K562 (cell line): ENCODE results near the gene ANO7.

Experiments used
- FOXA1 ChIP-seq: fragments of 450-650 bp; IDR thresholded peaks from 2 replicates; pipeline ENCODE4 v1.6.1; 2016; ENCODE audit warnings: mild to moderate bottlenecking, borderline replicate concordance
- TF ChIP-seq, protein P1 (sequence below), 3 experiments: IDR thresholded peaks in 2 of 3; conservative IDR thresholded peaks in 1 of 3; 2 replicates each; pipeline ENCODE4 v1.5.1; 2011 to 2012; ENCODE audit warnings: low read length in 3 of 3, mild to moderate bottlenecking in 3 of 3, control low read depth in 2 of 3, improper control_type of control experiment in 1 of 3, inconsistent platforms in 1 of 3, low read depth in 1 of 3, mixed read lengths in 1 of 3, moderate library complexity in 1 of 3; ENCODE audit not compliant: insufficient read depth in 2 of 3
- TF ChIP-seq, protein P2 (sequence below): fragments of 450-650 bp; formaldehyde crosslinking; IDR thresholded peaks from 2 replicates; pipeline ENCODE4 v1.4.0; 2022; ENCODE audit warnings: missing genetic modification characterization

DNA sequence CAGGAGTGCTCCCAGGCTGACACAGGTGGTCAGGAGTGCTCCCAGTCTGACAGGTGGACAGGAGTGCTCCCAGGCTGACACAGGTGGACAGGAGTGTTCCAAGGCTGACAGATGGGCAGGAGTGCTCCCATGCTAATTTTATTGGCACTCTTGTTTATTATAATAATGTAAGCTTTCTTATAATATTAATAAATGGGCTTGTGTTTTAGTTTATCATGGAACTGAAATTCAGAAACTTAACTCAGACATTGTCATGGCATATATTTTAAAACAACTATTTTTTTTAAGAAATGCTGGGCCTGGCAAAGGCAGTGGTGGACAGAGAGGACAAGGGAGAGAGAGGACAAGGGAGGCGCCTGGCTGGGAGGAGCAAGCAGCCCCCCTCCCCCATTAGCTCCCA is 18.7 kb downstream of the ANO7 start:
- TF ChIP-seq FOXA1 = no peak
- TF ChIP-seq, protein P1, sequence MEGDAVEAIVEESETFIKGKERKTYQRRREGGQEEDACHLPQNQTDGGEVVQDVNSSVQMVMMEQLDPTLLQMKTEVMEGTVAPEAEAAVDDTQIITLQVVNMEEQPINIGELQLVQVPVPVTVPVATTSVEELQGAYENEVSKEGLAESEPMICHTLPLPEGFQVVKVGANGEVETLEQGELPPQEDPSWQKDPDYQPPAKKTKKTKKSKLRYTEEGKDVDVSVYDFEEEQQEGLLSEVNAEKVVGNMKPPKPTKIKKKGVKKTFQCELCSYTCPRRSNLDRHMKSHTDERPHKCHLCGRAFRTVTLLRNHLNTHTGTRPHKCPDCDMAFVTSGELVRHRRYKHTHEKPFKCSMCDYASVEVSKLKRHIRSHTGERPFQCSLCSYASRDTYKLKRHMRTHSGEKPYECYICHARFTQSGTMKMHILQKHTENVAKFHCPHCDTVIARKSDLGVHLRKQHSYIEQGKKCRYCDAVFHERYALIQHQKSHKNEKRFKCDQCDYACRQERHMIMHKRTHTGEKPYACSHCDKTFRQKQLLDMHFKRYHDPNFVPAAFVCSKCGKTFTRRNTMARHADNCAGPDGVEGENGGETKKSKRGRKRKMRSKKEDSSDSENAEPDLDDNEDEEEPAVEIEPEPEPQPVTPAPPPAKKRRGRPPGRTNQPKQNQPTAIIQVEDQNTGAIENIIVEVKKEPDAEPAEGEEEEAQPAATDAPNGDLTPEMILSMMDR (IDR thresholded peaks at IDR 0.05 in 2 of 3, conservative IDR thresholded peaks at IDR 0.05 in 1 of 3; ENCODE audit: insufficient read depth in 2 of 3, low read depth in 1 of 3, low read length in 3 of 3) = no peak
- TF ChIP-seq, protein P2, sequence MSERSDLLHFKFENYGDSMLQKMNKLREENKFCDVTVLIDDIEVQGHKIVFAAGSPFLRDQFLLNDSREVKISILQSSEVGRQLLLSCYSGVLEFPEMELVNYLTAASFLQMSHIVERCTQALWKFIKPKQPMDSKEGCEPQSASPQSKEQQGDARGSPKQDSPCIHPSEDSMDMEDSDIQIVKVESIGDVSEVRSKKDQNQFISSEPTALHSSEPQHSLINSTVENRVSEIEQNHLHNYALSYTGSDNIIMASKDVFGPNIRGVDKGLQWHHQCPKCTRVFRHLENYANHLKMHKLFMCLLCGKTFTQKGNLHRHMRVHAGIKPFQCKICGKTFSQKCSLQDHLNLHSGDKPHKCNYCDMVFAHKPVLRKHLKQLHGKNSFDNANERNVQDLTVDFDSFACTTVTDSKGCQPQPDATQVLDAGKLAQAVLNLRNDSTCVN (CRISPR knock-in tag) = no peak
